H1 (cell line): Measurements from ENCODE around the gene TFPI2. TPM values are rescaled to one million over a fixed set of nuclear protein-coding genes. Genes with fewer than 3 reads are reported as not detected.

Experiments used
- PHF8 ChIP-seq: fragments of 200-600 bp; sonication (generic); conservative IDR thresholded peaks from 2 replicates; pipeline ENCODE4 v1.7.1; 2012; ENCODE audit warnings: low read depth, mild to moderate bottlenecking, inconsistent platforms, low read length, moderate library complexity
- RAD21 ChIP-seq, 2 experiments: IDR thresholded peaks in 1 of 2; conservative IDR thresholded peaks in 1 of 2; 2 replicates each; pipeline ENCODE4 v1.6.1; 2011; ENCODE audit warnings: low read depth in 2 of 2, low read length in 2 of 2, improper control_type of control experiment in 1 of 2, inconsistent platforms in 1 of 2, mild to moderate bottlenecking in 1 of 2, moderate library complexity in 1 of 2
- SUZ12 ChIP-seq: fragments of 200-600 bp; sonication (generic); IDR thresholded peaks from 2 replicates; pipeline ENCODE4 v1.6.1; 2012; ENCODE audit warnings: mild to moderate bottlenecking, inconsistent platforms, low read length, moderate library complexity, mixed read lengths
- TBP ChIP-seq: IDR thresholded peaks from 2 replicates; pipeline ENCODE4 v1.6.1; 2011; ENCODE audit warnings: low read depth, low read length, improper control_type of control experiment
- polyA plus RNA-seq, 7 experiments: library from polyadenylated mRNA; depleted of rRNA in 3 of 7; stranded (reverse) in 5 of 7; unstranded in 2 of 7; fragments of >200 nt in 5 of 7; fragments of 200-250 nt in 2 of 7; gene quantifications; 1 replicate in 5 of 7; 2 replicates in 1 of 7; 4 replicates in 1 of 7; pipeline versions ENCODE4 v1.2.1 to v1.2.3, GENCODE V29; 2011 to 2013; ENCODE audit warnings: missing spikeins in 2 of 7, mixed read lengths in 2 of 7
- total RNA-seq: library from RNA; stranded (reverse); fragmentation: NEBNext Ultra II Directional; extraction: Animal tissue kit (Norgen Biotek cat#: 25700); gene quantifications from 2 replicates; pipeline ENCODE4 v1.2.1, GENCODE V29; 2021
- TF ChIP-seq, protein P1 (sequence below): IDR thresholded peaks from 2 replicates; pipeline ENCODE4 v1.6.1; 2012; ENCODE audit warnings: inconsistent platforms

TFPI2 gene
- total and polyA plus RNA-seq, 2 of the 8 experiments (the other 6 are each of a cell fraction or from before 2014, with no cell fraction given): 6.8 to 8.9 TPM

DNA sequence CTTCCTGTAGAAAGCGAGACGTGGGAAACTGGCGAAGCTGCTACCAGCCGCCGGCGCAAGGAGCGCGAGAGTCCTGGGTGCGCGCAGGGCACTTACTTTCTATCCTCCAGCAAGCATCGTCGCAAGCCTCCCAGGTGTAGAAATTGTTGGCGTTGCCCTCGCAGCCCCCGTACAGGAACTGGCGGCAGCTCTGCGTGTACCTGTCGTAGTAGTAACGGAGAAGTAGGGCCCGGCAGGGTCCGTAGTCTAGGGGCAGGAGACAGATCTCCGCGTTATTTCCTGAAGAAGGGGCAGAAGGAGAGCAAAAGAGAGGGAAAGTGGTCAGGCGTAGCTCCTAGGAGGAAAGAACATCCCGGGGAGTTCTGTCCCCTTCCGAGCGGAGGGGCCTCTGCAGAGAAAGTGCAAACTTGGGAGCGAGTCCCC, 501 bp downstream of the TFPI2 start (continued):
- TF ChIP-seq RAD21 (IDR thresholded peaks at IDR 0.05 in 1 of 2, conservative IDR thresholded peaks at IDR 0.05 in 1 of 2; ENCODE audit: low read depth in 2 of 2, low read length in 2 of 2) (peak; percentile 20 to 22; a peak in 2 of 4 replicates), SUZ12 (peak; percentile 53; the same call in 1 of the 2 replicates), TBP (peak; percentile 63), PHF8 (0 out of 2 replicates have a peak, but pooled peaks have one; percentile 38)
- TF ChIP-seq, protein P1, sequence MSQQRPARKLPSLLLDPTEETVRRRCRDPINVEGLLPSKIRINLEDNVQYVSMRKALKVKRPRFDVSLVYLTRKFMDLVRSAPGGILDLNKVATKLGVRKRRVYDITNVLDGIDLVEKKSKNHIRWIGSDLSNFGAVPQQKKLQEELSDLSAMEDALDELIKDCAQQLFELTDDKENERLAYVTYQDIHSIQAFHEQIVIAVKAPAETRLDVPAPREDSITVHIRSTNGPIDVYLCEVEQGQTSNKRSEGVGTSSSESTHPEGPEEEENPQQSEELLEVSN: peak; percentile 84
- TF ChIP-seq, all 59 proteins: peak for 9
